Keratinocyte (primary cell): ENCODE measurements around the gene PLEKHO2. TPM values are rescaled to one million over a fixed set of nuclear protein-coding genes. Genes with fewer than 3 reads are reported as not detected.

ENCODE experiments used
- DNase-seq: peaks from one replicate; pipeline ENCODE4 v3.0.0-alpha.2; 2011; ENCODE audit warnings: low read depth, missing footprints, low spot score
- FAIRE-seq: peaks from 2 replicates; lab custom pipeline; 2011; peaks lifted over from hg19 to GRCh38; lab: Jason Lieb, UNC
- H2AFZ ChIP-seq: 2 replicates; pipeline ENCODE4 v1.6.0; 2012; ENCODE audit warnings: low read length, control low read depth, inconsistent platforms; ENCODE audit not compliant: control insufficient read depth
- H3K27ac ChIP-seq: 2 replicates; pipeline ENCODE4 v1.5.1; 2011; ENCODE audit warnings: low read length; ENCODE audit not compliant: control insufficient read depth, insufficient read depth
- H3K27me3 ChIP-seq: 3 replicates; pipeline ENCODE4 v1.6.0; 2011; ENCODE audit warnings: low read length; ENCODE audit not compliant: control insufficient read depth, insufficient read depth; ENCODE audit errors: extremely low read depth
- H3K36me3 ChIP-seq, 2 experiments: 2 replicates in 1 of 2; 3 replicates in 1 of 2; pipeline ENCODE4 v1.5.1; 2011; ENCODE audit warnings: low read length in 2 of 2, mild to moderate bottlenecking in 1 of 2; ENCODE audit not compliant: control insufficient read depth in 2 of 2, insufficient read depth in 2 of 2; ENCODE audit errors: extremely low read depth in 1 of 2
- H3K4me1 ChIP-seq: 3 replicates; pipeline ENCODE4 v1.5.1; 2011; ENCODE audit warnings: low read length; ENCODE audit not compliant: control insufficient read depth, insufficient read depth; ENCODE audit errors: extremely low read depth
- H3K4me2 ChIP-seq: 3 replicates; pipeline ENCODE4 v1.6.0; 2011; ENCODE audit warnings: low read depth, low read length; ENCODE audit not compliant: control insufficient read depth, insufficient read depth; ENCODE audit errors: extremely low read depth
- H3K4me3 ChIP-seq, 3 experiments: fragments of 200-600 bp in 1 of 3; sonication (generic) in 1 of 3; 2 replicates in 2 of 3; 3 replicates in 1 of 3; pipeline ENCODE4 v1.5.1; 2011 to 2016; ENCODE audit warnings: low read length in 3 of 3, mild to moderate bottlenecking in 3 of 3, control low read depth in 2 of 3, inconsistent platforms in 1 of 3, low read depth in 1 of 3, mixed read lengths in 1 of 3, mixed run types in 1 of 3, moderate library complexity in 1 of 3; ENCODE audit not compliant: control insufficient read depth in 2 of 3, insufficient read depth in 2 of 3; ENCODE audit errors: extremely low read depth in 1 of 3
- H3K79me2 ChIP-seq: 2 replicates; pipeline ENCODE4 v1.6.0; 2012; ENCODE audit warnings: low read length; ENCODE audit not compliant: control insufficient read depth, insufficient read depth
- H3K9ac ChIP-seq: 3 replicates; pipeline ENCODE4 v1.6.0; 2011; ENCODE audit warnings: low read length; ENCODE audit not compliant: control insufficient read depth, insufficient read depth; ENCODE audit errors: extremely low read depth
- H3K9me1 ChIP-seq: 3 replicates; pipeline ENCODE4 v1.6.0; 2011; ENCODE audit warnings: low read length; ENCODE audit not compliant: control insufficient read depth, insufficient read depth; ENCODE audit errors: extremely low read depth
- H3K9me3 ChIP-seq: 2 replicates; pipeline ENCODE4 v1.5.1; 2012; ENCODE audit warnings: low read depth, low read length; ENCODE audit not compliant: control insufficient read depth
- H4K20me1 ChIP-seq: 3 replicates; pipeline ENCODE4 v1.6.0; 2011; ENCODE audit warnings: low read length; ENCODE audit not compliant: control insufficient read depth, insufficient read depth; ENCODE audit errors: extremely low read depth
- EZH2 ChIP-seq: IDR thresholded peaks from one replicate; pipeline ENCODE4 v1.6.1; 2012; ENCODE audit warnings: inconsistent platforms, mild to moderate bottlenecking, low read length, moderate library complexity
- dilution Hi-C: fragments of 300-500 bp; cut with MboI; formaldehyde crosslinking; loops from one replicate; pipeline ENCODE4 v1.7.0; 2020; ENCODE audit warnings: low sequenced_read_pairs; ENCODE audit not compliant: extremely low pct_ligation_motif_present
- polyA plus RNA-seq, 5 experiments: library from polyadenylated mRNA; depleted of rRNA in 3 of 5; stranded (reverse) in 3 of 5; stranded (forward) in 1 of 5; unstranded in 1 of 5; fragments of >200 nt; gene quantifications; 1 replicate in 1 of 5; 2 replicates in 3 of 5; 3 replicates in 1 of 5; pipeline versions ENCODE4 v1.2.1 to v1.2.3, GENCODE V29; 2011 to 2012; ENCODE audit warnings: missing spikeins in 2 of 5, low read depth in 1 of 5, low replicate concordance in 1 of 5
- TF ChIP-seq, protein P1 (sequence below), 3 experiments: IDR thresholded peaks in 1 of 3; conservative IDR thresholded peaks in 1 of 3; optimal IDR thresholded peaks in 1 of 3; 2 replicates in 2 of 3; 3 replicates in 1 of 3; pipeline versions ENCODE3 to v1.5.1; 2011; ENCODE audit warnings: low read length in 3 of 3, mild to moderate bottlenecking in 3 of 3, moderate library complexity in 2 of 3, control low read depth in 1 of 3, inconsistent platforms in 1 of 3; ENCODE audit not compliant: insufficient read depth in 2 of 3; ENCODE audit errors: extremely low read depth in 1 of 3

The PLEKHO2 gene
- polyA plus RNA-seq, 1 donor (not counting 4 experiments of a cell fraction or from before 2014, with no cell fraction given), result 8.8 TPM

- H4K20me1 ChIP-seq, result no peaks in the 10 kb centered on the region
- H3K4me1 ChIP-seq, result peaks cover 61% of the 10 kb centered on the region
- no peaks in the 10 kb centered on the region for H3K9me3 ChIP-seq
- dilution Hi-C loops, result no loop called here
- peaks cover 0 to 11% of the 10 kb centered on the region in 2 experiments for H3K36me3 ChIP-seq
- FAIRE-seq (no peak), DNase-seq (no peak)
- H3K79me2 ChIP-seq, result peaks cover 60% of the 10 kb centered on the region
- no peak overlapping the region for H3K4me3 ChIP-seq
- no peaks in the 10 kb centered on the region for H3K27me3 ChIP-seq
- no peak overlapping the region for H3K9ac ChIP-seq
- H3K4me2 ChIP-seq, result peak overlapping the region; percentile 73
- TF ChIP-seq, protein P1, sequence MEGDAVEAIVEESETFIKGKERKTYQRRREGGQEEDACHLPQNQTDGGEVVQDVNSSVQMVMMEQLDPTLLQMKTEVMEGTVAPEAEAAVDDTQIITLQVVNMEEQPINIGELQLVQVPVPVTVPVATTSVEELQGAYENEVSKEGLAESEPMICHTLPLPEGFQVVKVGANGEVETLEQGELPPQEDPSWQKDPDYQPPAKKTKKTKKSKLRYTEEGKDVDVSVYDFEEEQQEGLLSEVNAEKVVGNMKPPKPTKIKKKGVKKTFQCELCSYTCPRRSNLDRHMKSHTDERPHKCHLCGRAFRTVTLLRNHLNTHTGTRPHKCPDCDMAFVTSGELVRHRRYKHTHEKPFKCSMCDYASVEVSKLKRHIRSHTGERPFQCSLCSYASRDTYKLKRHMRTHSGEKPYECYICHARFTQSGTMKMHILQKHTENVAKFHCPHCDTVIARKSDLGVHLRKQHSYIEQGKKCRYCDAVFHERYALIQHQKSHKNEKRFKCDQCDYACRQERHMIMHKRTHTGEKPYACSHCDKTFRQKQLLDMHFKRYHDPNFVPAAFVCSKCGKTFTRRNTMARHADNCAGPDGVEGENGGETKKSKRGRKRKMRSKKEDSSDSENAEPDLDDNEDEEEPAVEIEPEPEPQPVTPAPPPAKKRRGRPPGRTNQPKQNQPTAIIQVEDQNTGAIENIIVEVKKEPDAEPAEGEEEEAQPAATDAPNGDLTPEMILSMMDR (optimal IDR thresholded peaks at IDR 0.05 in 1 of 3, IDR thresholded peaks at IDR 0.05 in 1 of 3, conservative IDR thresholded peaks at IDR 0.05 in 1 of 3; ENCODE audit: extremely low read depth in 1 of 3, insufficient read depth in 2 of 3, low read length in 3 of 3), result no peak
- no peak for TF ChIP-seq EZH2
- H3K27ac ChIP-seq, result peak overlapping the region; percentile 29
- no peak overlapping the region for H2AFZ ChIP-seq
- H3K9me1 ChIP-seq, result peaks cover 4% of the 10 kb centered on the region
Observed at GRCh38 chr15:64847876-64848716, 6.4 kb downstream of the PLEKHO2 start.

- Histone ChIP-seq H3K79me2 (peaks cover 45% of the 10 kb centered on the region), H3K4me1 (peaks cover 61% of the 10 kb centered on the region), H2AFZ (no peak overlapping the region), H3K9me1 (peaks cover 9% of the 10 kb centered on the region), H3K27me3 (no peaks in the 10 kb centered on the region), H3K9me3 (no peaks in the 10 kb centered on the region), H3K9ac (no peak overlapping the region), H4K20me1 (no peaks in the 10 kb centered on the region), H3K36me3 (peaks cover 10 to 26% of the 10 kb centered on the region in 2 experiments), H3K4me3 (no peak overlapping the region), H3K27ac (peak overlapping the region; percentile 19), H3K4me2 (peak overlapping the region; percentile 51)
- DNase-seq, result no peak
- TF ChIP-seq, protein P1 (optimal IDR thresholded peaks at IDR 0.05 in 1 of 3, IDR thresholded peaks at IDR 0.05 in 1 of 3, conservative IDR thresholded peaks at IDR 0.05 in 1 of 3; ENCODE audit: extremely low read depth in 1 of 3, insufficient read depth in 2 of 3, low read length in 3 of 3), result no peak
- TF ChIP-seq EZH2, result no peak
- FAIRE-seq, result no peak
- dilution Hi-C loops, result no loop called here
Observed at GRCh38 chr15:64850778-64851502, 9.2 kb downstream of the PLEKHO2 start.
